ENCODE results near the gene SSX5. TPM values are rescaled to one million over a fixed set of nuclear protein-coding genes. Genes with fewer than 3 reads are reported as not detected.
A peak's percentile ranks its signal among the peaks of the same experiment; 100 is the strongest.
"Not testable (repeated sequence)": the region's sequence is repeated elsewhere in the genome, so short reads cannot be mapped to it uniquely, and the experiment has no call there.

Gene SSX5, protein sequence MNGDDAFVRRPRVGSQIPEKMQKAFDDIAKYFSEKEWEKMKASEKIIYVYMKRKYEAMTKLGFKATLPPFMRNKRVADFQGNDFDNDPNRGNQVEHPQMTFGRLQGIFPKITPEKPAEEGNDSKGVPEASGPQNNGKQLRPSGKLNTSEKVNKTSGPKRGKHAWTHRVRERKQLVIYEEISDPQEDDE
- total RNA-seq, result not detected

DNA sequence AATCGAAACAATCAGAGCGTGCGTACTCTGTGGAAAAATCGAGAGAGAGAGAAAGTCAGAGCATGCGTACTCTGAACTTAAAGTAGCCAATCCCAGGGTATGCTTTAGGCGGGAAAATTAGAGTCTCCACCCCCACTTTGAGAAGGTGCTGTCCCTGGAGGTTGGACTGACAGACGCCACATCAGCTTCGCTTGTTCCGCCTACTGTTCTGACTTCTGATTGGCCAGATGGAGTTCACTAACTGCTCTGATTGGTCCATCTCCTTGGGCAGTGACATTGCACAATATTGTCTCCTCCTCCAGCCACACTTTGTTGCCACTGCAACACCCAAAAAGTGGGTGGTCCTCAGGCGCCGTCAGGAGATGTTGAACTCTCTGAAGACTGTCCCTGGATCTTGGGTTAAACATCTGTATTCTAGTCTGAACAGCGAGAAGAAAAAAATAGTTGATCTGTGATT lies at the start of gene SSX5:
Gene SSX5, minus strand, starts transcription at position 51 of the 457 bp plus-strand sequence. CDS start 1,437 bp downstream, outside the sequence.
- intact Hi-C loops (cut with micrococcal nuclease), result no loop called here
- CTCF ChIA-PET, result no interaction called here
- Mint-ChIP-seq H3K27ac (no peak within 1 kb of the TSS), H3K4me3 (no peak within 1 kb of the TSS), H3K27me3 (ENCODE audit: low read depth) (no peaks in the 10 kb centered on the region), H3K36me3 (ENCODE audit: low read depth) (no peaks in the 10 kb centered on the region), H3K9me3 (no peaks in the 10 kb centered on the region), H3K4me1 (ENCODE audit: low read depth) (no peaks in the 10 kb centered on the region)
- DNase-seq, result no peak

DNA sequence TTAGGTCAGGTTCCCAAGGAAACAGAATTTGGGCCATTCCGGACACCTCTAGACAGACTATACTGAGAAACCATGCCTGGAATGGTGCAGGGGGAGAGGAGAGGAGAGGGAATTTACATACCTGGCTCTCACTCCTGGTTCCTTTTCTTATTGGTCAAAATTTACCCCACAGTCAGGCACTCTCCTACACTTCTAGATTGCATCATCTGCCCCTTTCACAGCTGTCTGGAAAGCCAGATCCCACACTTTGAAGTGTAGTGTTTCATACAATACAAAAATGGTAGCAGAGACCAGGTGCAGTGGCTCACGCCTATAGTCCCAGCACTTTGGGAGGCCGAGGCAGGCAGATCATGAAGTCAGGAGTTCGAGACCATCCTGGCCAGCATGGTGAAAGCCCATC lies 27.6 kb upstream of the SSX5 start:
- H3K4me3 Mint-ChIP-seq; DNase-seq; H3K4me1 Mint-ChIP-seq (ENCODE audit: low read depth); H3K36me3 Mint-ChIP-seq (ENCODE audit: low read depth); intact Hi-C loops (cut with micrococcal nuclease); H3K27me3 Mint-ChIP-seq (ENCODE audit: low read depth); H3K9me3 Mint-ChIP-seq; H3K27ac Mint-ChIP-seq: not testable (repeated sequence)
- CTCF ChIA-PET, result interaction anchor here (1.2 kb wide), 1 partner anchor 140 kb away, joined by 3 read pairs; no protein-coding TSS in a partner anchor

DNA sequence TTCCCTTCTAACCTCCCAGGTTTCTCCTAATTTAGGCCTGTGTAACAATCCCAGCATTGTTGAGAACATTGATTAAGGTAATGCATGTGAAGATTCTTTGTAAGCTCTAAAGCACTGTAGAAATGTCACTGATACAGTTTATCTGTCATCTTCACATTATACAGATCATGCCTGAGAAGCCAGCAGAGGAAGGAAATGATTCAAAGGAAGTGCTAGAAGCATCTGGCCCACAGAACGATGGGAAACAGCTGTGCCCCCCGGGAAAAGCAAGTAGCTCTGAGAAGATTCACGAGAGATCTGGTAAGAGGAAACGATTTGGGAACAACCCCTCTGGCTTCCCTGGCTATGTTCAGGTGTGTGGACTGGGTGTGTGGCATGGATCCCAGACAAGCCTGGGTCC lies 17.7 kb upstream of the SSX5 start:
- CTCF ChIA-PET; H3K36me3 Mint-ChIP-seq (ENCODE audit: low read depth); DNase-seq; H3K27me3 Mint-ChIP-seq (ENCODE audit: low read depth); H3K9me3 Mint-ChIP-seq; H3K4me1 Mint-ChIP-seq (ENCODE audit: low read depth); intact Hi-C loops (cut with micrococcal nuclease); H3K27ac Mint-ChIP-seq: not testable (repeated sequence)
- peak overlapping the region; percentile 2 for H3K4me3 Mint-ChIP-seq

DNA sequence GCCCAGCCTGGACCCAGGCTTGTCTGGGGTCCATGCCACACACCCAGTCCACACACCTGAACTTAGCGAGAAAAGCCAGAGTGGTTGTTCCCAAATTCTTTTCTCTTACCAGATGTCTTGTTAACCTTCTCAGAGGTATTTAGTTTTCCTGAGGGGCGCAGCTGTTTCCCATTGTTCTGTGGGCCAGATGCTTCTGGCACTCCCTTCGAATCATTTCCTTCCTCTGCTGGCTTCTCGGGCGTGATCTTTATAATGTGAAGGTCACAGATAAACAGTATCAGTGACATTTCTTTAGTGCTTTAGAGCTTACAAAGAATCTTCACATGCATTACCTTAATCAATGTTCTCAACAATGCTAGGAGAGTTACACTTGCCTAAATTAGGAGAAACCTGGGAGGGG lies 6.6 kb downstream of the SSX5 start:
- intact Hi-C loops (cut with micrococcal nuclease); DNase-seq; H3K4me1 Mint-ChIP-seq (ENCODE audit: low read depth); H3K9me3 Mint-ChIP-seq; H3K27me3 Mint-ChIP-seq (ENCODE audit: low read depth); H3K27ac Mint-ChIP-seq; H3K36me3 Mint-ChIP-seq (ENCODE audit: low read depth); H3K4me3 Mint-ChIP-seq: not testable (repeated sequence)
- CTCF ChIA-PET, result interaction anchor here (0.7 kb wide), 1 partner anchor 18 kb away, joined by 4 read pairs; no protein-coding TSS in a partner anchor

DNA sequence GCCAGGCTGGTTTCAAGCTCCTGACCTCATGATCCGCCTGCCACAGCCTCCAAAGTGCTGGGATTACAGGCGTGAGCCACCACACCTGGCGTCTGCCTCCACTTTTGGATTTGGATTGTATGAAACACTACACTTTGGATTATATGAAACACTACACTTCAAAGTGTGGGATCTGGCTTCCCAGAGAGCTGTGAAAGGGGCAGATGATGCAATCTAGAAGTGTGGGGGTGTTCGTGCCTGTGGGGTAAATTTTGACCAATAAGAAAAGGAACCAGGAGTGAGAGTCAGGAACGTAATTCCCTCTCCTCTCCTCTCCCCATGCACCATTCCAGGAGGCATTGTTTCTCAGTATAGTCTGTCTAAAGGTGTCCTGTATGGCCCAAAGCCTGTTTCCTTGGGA lies 14.7 kb downstream of the SSX5 start:
- DNase-seq; H3K9me3 Mint-ChIP-seq; H3K4me3 Mint-ChIP-seq; H3K27ac Mint-ChIP-seq; H3K36me3 Mint-ChIP-seq (ENCODE audit: low read depth); CTCF ChIA-PET; H3K27me3 Mint-ChIP-seq (ENCODE audit: low read depth); intact Hi-C loops (cut with micrococcal nuclease); H3K4me1 Mint-ChIP-seq (ENCODE audit: low read depth): not testable (repeated sequence)

DNA sequence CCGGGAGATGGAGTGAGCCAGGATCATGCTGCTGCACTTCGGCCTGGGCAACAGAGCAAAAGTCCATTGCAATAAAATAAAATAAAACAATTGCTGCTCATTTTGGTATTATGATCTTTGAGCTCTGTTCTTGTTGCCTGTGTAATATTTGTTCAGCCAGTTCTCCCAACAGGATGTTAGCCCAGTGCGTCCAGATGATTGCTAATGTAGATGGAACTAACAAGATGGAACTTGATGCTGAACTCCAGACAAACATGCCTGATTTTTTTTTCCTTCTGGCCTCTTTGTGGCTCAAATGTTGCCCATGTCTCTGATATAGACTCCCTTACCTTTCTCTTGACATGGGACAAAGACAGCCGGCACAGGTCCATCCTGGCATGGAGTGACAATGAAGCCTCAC lies 15.8 kb downstream of the SSX5 start:
- no peak overlapping the region for H3K27ac Mint-ChIP-seq
- no peak for DNase-seq
- H3K4me3 Mint-ChIP-seq, result no peak overlapping the region
- CTCF ChIA-PET, result no interaction called here
- H3K9me3 Mint-ChIP-seq, result no peaks in the 10 kb centered on the region
- no peaks in the 10 kb centered on the region for H3K4me1 Mint-ChIP-seq (ENCODE audit: low read depth)
- no peaks in the 10 kb centered on the region for H3K36me3 Mint-ChIP-seq (ENCODE audit: low read depth)
- no peaks in the 10 kb centered on the region for H3K27me3 Mint-ChIP-seq (ENCODE audit: low read depth)
- intact Hi-C loops (cut with micrococcal nuclease), result no loop called here

DNA sequence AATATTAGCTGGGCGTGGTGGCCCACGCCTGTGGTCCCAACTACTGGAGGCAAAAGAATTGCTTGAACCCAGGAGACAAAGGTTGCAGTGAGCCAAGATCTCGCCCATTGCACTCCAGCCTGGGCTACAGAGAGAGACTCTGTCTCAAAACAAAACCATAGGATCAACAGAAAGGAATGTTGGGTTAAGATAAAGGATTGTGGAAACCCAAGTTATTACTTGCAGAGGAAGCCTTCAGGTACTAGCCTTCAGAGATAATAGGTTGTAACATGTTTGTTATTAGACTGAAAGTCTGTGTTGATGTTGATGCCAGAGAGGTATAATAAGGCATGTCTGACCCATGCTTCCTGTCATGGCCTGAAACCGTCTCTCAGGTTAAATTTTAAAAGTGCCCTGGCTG lies 16.9 kb downstream of the SSX5 start:
- H3K36me3 Mint-ChIP-seq (ENCODE audit: low read depth), result no peaks in the 10 kb centered on the region
- no peaks in the 10 kb centered on the region for H3K27me3 Mint-ChIP-seq (ENCODE audit: low read depth)
- DNase-seq, result no peak
- intact Hi-C loops (cut with micrococcal nuclease), result no loop called here
- no peak overlapping the region for H3K27ac Mint-ChIP-seq
- no peaks in the 10 kb centered on the region for H3K4me1 Mint-ChIP-seq (ENCODE audit: low read depth)
- no peak overlapping the region for H3K4me3 Mint-ChIP-seq
- no peaks in the 10 kb centered on the region for H3K9me3 Mint-ChIP-seq
- CTCF ChIA-PET, result no interaction called here

DNA sequence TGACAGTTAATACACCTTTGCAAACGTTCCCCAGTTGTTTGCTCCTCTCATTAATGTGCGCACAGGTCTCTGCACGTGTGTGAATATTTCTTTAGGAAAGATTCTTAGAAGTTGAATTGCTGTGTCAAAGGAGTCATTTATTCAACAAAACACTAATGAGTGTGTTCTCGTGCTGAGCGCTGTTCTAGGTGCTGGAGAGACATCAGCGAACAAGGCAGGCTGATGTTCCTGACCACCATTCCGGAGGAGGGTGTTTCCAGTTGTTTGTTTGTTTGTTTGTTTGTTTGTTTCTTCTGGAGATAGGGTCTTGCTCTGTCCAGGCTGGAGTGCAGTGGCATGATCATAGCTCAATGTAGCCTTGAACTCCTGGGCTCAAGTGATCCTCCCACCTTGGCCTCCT lies 30.3 kb downstream of the SSX5 start:
- H3K27ac Mint-ChIP-seq; CTCF ChIA-PET; intact Hi-C loops (cut with micrococcal nuclease); H3K4me3 Mint-ChIP-seq; H3K4me1 Mint-ChIP-seq (ENCODE audit: low read depth); H3K36me3 Mint-ChIP-seq (ENCODE audit: low read depth); DNase-seq; H3K9me3 Mint-ChIP-seq; H3K27me3 Mint-ChIP-seq (ENCODE audit: low read depth): not testable (repeated sequence)

DNA sequence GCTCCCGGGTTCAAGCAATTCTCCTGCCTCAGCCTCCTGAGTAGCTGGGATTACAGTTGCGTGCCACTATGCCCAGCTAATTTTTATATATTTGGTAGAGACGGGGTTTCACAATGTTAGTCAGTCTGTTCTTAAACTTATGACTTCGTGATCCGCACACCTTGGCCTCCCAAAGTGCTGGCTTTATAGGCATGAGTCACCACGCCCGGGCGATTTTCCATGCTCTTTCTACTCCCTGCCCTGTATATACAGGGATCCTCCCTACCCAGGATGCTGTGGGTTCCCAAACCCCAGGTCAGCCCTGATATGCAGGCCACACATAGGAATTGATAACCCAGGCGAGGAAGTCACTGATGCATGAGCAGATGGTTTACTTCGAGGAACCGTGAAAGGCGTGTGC lies 31.4 kb downstream of the SSX5 start:
- Mint-ChIP-seq H3K36me3 (ENCODE audit: low read depth) (no peaks in the 10 kb centered on the region), H3K4me3 (no peak overlapping the region), H3K27ac (no peak overlapping the region), H3K4me1 (ENCODE audit: low read depth) (no peaks in the 10 kb centered on the region), H3K27me3 (ENCODE audit: low read depth) (no peaks in the 10 kb centered on the region), H3K9me3 (no peaks in the 10 kb centered on the region)
- CTCF ChIA-PET, result no interaction called here
- no peak for DNase-seq
- intact Hi-C loops (cut with micrococcal nuclease), result no loop called here

DNA sequence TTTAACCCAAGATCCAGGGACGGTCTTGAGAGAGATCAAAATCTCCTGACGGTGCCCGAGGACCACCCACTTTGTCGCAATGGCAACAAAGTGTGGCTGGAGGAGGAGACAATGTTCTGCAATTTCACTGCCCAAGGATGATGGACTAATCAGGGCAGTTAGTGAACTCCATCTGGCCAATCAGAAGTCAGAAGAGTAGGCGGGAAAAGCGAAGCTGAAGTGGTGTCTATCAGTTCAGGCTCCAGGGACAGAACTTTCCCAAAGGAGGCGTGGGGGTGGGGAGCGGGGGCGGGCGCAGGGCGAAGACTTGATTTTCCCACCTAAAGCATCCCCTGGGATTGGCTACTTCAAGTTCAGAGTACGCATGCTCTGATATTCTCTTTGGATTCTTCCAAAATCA lies 40.6 kb downstream of the SSX5 start:
- no peak for DNase-seq
- H3K36me3 Mint-ChIP-seq (ENCODE audit: low read depth), result no peaks in the 10 kb centered on the region
- CTCF ChIA-PET, result no interaction called here
- H3K4me1 Mint-ChIP-seq (ENCODE audit: low read depth), result no peaks in the 10 kb centered on the region
- intact Hi-C loops (cut with micrococcal nuclease), result no loop called here
- H3K4me3 Mint-ChIP-seq, result no peak overlapping the region
- H3K27ac Mint-ChIP-seq, result no peak overlapping the region
- H3K9me3 Mint-ChIP-seq, result no peaks in the 10 kb centered on the region
- no peaks in the 10 kb centered on the region for H3K27me3 Mint-ChIP-seq (ENCODE audit: low read depth)

DNA sequence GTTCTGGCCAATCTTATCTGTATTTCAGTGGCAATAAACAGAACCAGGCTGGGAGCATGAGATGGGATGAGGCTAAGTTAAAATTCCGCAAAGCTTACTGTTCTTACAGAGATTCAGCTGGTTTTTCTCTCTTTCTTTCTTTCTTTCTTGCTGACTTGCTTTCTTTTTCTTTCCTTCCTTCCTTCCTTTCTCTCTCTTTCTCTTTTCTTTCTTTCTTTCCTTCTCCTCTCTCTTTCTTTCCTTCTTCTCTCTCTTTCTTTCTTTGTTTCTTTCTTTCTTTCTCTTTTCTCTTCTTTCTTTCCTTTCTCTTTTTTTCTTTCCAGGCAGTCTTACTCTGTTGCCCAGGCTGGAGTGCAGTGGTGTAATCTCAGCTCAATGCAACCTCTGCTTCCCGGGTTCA lies 41.8 kb downstream of the SSX5 start:
- Mint-ChIP-seq H3K36me3 (ENCODE audit: low read depth) (no peaks in the 10 kb centered on the region), H3K27me3 (ENCODE audit: low read depth) (no peaks in the 10 kb centered on the region)
- CTCF ChIA-PET, result no interaction called here

DNA sequence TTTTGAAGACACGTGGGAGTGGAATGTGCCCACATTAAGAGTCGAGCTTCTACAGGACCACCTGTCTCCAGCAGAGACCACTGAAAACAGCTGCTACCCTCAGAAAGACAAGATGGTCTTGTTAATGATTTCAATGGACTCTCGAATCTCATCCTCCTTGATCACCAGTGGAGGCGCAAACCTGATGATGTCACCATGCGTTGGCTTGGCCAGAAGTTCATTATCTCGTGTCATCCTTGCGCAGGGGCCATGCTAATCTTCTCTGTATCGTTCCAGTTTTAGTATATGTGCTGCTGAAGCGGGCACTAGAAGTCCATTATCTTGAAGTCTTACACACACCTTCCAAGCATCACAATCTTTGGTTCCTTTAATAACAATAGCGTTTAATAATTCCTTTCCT lies 42.8 kb downstream of the SSX5 start:
- DNase-seq, result no peak
- H3K27ac Mint-ChIP-seq, result no peak overlapping the region
- no peaks in the 10 kb centered on the region for H3K36me3 Mint-ChIP-seq (ENCODE audit: low read depth)
- no peaks in the 10 kb centered on the region for H3K9me3 Mint-ChIP-seq
- intact Hi-C loops (cut with micrococcal nuclease), result no loop called here
- H3K4me1 Mint-ChIP-seq (ENCODE audit: low read depth), result no peaks in the 10 kb centered on the region
- no peaks in the 10 kb centered on the region for H3K27me3 Mint-ChIP-seq (ENCODE audit: low read depth)
- H3K4me3 Mint-ChIP-seq, result no peak overlapping the region
- CTCF ChIA-PET, result no interaction called here

More for the DNA sequence above, 41.8 kb downstream of the SSX5 start:
- no peak for DNase-seq
- intact Hi-C loops (cut with micrococcal nuclease), result no loop called here
- no peaks in the 10 kb centered on the region for H3K4me1 Mint-ChIP-seq (ENCODE audit: low read depth)
- no peak overlapping the region for H3K4me3 Mint-ChIP-seq
- no peaks in the 10 kb centered on the region for H3K9me3 Mint-ChIP-seq
- no peak overlapping the region for H3K27ac Mint-ChIP-seq

DNA sequence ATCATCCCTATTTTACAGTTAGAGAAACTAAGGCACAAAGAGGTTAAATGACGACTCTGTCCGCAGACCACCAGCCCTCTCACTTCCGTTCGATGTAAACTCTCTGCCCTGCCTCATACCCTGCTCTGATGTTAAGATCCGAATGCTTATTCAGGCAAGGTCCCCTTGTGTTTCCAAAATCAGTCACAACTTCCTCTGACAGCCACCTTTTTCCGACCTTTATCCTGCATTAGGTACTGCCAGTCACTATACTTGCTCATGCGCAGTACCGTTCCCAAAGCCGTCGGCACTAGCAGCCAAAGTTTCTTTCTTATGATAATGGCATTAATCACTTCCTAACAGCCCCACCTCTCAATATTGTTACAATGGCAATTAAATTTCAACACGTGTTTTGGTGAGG lies 53.9 kb downstream of the SSX5 start:
- H3K36me3 Mint-ChIP-seq (ENCODE audit: low read depth); H3K27ac Mint-ChIP-seq; H3K9me3 Mint-ChIP-seq; intact Hi-C loops (cut with micrococcal nuclease); H3K27me3 Mint-ChIP-seq (ENCODE audit: low read depth); H3K4me3 Mint-ChIP-seq; CTCF ChIA-PET: not testable (repeated sequence)
- peaks cover 22% of the 10 kb centered on the region for H3K4me1 Mint-ChIP-seq (ENCODE audit: low read depth)
- peak; percentile 56 for DNase-seq
